KG1 (cell line): ENCODE results near the gene CSMD2.

Experiments used
- DNase-seq: peaks from one replicate; lab custom pipeline; 2025; lab: John Stamatoyannopoulos, UW

Gene CSMD2

DNA sequence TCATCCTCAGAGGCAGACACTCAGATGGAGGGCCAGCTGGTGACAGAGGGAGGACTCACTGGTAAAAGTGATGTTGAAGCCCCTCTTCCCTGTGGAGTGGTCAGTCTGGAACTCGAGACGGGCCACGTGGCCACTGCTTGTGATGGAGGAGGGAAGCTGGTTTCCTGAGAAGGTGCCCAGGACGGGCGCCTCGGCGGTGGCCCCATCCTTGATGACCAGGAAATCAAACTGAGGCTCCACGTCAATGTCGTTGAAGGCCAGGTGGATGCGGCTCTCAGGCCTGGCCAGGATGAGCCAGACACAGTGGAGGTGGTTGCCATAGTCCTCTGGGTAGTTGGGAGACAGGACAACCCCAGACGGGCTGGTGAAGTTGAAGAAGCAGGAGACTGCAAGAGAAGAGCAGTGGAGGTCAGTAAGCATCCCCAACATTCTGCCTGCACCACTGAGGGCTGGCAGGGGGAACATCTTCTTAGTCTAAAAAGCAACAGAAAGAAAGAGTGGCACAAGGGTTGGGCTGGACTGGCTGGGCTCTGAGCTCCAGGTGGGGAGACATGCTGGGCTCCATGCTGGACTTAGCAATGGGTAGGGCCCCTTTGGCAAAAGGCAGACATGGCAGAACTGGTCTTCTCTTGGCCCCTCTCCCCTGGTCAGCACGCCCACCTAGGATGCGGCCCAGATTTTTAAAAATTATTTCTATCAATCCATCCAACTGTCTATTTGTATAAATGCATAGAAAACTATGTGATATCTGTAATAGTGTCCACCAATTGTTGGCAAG is 421.6 kb downstream of the CSMD2 start:
- no peak for DNase-seq

GRCh38 chr1:33742663-33743062 is 422.4 kb downstream of the CSMD2 start:
- no peak for DNase-seq

DNA sequence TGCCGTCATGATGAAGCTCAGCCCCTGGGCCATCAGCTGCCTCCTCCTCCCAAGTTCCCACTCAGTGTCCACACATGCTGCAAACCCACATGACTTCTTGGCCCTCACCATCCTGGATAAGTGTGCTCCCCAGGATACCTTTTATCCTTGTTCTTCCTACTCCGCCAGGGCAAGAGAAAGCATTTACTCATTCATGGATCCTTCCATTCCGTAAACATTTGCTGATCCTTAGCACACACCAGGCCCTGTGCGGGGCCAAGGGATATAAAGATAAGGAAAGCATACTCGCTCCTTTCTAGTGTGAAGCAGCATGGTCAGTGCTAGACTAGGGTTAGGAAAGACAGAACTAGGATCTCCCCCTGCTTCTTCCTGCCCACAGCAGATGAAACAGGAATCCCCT is 423.3 kb downstream of the CSMD2 start:
- DNase-seq: no peak

- DNase-seq: no peak
Observed at GRCh38 chr1:33740040-33740744, 424.8 kb downstream of the CSMD2 start.

GRCh38 chr1:33738976-33739375 is 426.1 kb downstream of the CSMD2 start:
- no peak for DNase-seq

- no peak for DNase-seq
Observed at GRCh38 chr1:33738536-33738935, 426.5 kb downstream of the CSMD2 start.

GRCh38 chr1:33736496-33736895 is 428.5 kb downstream of the CSMD2 start:
- no peak for DNase-seq

DNA sequence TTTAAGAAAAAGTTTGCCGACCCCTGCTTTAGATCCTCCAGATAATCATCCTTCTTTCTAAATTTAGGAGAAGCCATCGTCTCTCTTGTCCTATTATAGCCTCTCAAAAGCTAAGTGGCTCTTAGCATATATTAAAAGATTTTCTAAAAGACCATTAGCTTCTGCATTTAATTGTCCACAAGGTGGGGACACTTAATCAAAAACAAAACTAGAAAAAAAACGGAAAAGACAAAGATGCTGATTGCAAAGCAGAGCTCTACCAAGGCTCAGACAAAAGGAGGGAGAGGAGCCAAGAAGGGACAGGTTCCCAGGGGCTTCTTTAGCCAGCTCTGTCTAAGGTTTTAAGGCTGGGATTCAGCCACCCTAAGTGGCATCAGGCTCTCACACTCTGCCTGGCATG is 429.4 kb downstream of the CSMD2 start:
- no peak for DNase-seq

GRCh38 chr1:33727310-33727709 is 437.7 kb downstream of the CSMD2 start:
- no peak for DNase-seq

- no peak for DNase-seq
Observed at GRCh38 chr1:33726274-33726804, 438.7 kb downstream of the CSMD2 start.

DNA sequence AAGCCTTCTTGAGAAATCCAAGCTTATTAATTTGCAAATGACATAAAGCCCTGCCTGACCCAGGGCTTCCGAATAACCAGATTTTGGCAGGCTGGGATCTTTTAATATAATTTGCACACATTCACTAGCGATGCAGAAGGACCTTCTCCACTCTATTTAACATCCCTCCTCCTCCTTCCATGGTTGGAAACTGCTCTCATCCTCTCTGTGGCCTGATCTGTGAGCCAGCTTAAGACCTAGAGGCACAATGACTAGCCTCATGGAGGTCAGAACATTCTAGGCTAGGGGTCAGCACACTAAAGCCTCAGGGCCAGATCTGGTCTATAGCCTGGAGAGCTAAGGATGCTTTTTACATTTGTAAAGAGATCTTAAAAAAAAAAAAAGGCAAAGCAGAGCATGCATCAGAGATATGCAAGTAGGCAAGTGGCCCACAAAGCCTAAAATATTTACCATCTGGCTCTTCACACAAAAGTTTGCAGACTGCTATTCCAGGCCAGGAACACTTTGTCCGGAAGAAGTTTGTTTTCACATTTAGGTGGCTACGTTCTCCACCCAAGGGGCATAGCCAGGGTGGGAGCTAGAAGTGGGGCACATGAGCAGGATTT is 439.4 kb downstream of the CSMD2 start:
- no peak for DNase-seq

DNA sequence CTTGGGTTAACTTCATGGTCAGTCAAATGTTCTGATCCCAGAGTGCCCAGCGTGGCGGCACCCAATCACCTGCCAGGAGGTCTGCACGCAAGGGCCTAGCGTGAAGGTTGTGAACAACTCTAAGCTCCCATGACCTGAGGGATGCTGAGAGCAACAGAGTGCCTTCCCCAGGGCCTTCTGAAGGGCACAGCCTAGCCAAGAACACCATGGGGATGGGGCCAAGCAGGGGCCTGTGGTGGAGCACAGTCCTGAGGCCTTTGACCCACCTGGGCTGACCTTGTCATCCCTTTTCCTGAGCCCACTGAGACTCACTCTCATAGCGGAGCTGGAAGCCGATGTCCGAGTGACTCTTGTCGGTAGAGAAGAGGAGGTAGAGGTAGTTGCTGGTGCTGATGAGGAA is 440.0 kb downstream of the CSMD2 start:
- DNase-seq: no peak

GRCh38 chr1:33724348-33724747 is 440.7 kb downstream of the CSMD2 start:
- no peak for DNase-seq

DNA sequence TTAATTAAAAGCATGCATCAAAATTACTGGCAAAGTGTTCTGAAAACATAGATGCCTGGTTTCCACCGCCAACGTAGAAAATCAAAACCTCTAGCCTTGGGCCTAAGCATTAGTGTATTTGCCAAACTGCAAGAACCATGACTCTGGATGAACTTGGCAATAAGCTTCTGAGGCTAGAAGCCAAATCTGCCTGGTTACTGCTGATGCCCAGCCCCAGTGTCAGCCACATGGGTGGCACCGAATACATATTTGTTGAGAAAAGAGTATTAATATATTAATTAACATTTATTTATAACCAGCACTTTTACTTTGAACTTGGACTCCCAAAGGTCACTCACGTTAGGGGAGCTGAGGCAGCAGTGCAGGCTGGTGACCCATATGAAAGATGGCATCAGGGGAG is 441.8 kb downstream of the CSMD2 start:
- no peak for DNase-seq

GRCh38 chr1:33721301-33721815 is 443.7 kb downstream of the CSMD2 start:
- DNase-seq: no peak

GRCh38 chr1:33719771-33720670 is 445.0 kb downstream of the CSMD2 start:
- DNase-seq: no peak

GRCh38 chr1:33719326-33719725 is 445.7 kb downstream of the CSMD2 start:
- no peak for DNase-seq

DNA sequence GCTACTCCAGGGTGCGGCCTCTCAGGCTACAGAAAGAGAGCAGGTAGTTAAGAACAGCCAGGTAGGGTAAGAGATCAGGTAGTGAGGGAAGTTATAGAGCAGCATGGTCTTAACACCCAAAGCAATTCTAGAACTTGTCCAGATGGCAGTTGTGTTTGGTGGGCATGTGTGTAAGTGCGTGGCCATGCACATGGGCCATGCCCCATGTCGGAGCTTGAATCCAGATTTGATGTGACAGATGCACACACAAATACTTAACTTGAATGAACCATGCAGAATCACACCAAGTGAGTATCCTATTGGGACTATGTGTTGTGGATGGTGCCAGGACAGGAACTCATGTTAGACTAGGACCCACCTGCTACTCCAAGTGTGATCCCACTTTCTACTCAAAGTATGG is 446.8 kb downstream of the CSMD2 start:
- no peak for DNase-seq

- DNase-seq: no peak
Observed at GRCh38 chr1:33716976-33717688, 447.9 kb downstream of the CSMD2 start.

GRCh38 chr1:33715195-33715811 is 449.7 kb downstream of the CSMD2 start:
- no peak for DNase-seq

GRCh38 chr1:33714421-33714820 is 450.6 kb downstream of the CSMD2 start:
- no peak for DNase-seq
